Endothelial cell of umbilical vein (primary cell): ENCODE results near the gene TMC4. TPM values are rescaled to one million over a fixed set of nuclear protein-coding genes. Genes with fewer than 3 reads are reported as not detected.

Experiments
- BruUV-seq: library from RNA; stranded (reverse); fragments of 400-500 nt; replicated peaks from 2 replicates; lab custom pipeline; 2021; lab: Mats Ljungman, UMichigan
- CTCF ChIA-PET: fragments of 300-600, 350-600 bp; sonication (Branson Sonifier 250); formaldehyde crosslinking; loops from one replicate; lab custom pipeline; 2021; ENCODE audit warnings: antibody characterized with exemption, inconsistent platforms; lab: Charles Lee
- POLR2A ChIA-PET: fragments of 300-600, 350-600 bp; sonication (Branson Sonifier 250); formaldehyde crosslinking; loops from one replicate; lab custom pipeline; 2021; ENCODE audit warnings: antibody characterized with exemption, inconsistent platforms; lab: Charles Lee
- DNase-seq: peaks from one replicate; pipeline ENCODE4 v3.0.0-alpha.2; 2011; ENCODE audit warnings: low read depth, low spot score
- FAIRE-seq: peaks from 2 replicates; lab custom pipeline; 2011; peaks lifted over from hg19 to GRCh38; lab: Jason Lieb, UNC
- H2AFZ ChIP-seq: 2 replicates; pipeline ENCODE4 v1.6.0; 2012; ENCODE audit warnings: low read depth, low read length, control low read depth, inconsistent platforms
- H3K27ac ChIP-seq: 2 replicates; pipeline ENCODE4 v1.5.1; 2011; ENCODE audit warnings: low read depth, mild to moderate bottlenecking, control low read depth, low read length, moderate library complexity; ENCODE audit not compliant: insufficient read depth
- H3K27me3 ChIP-seq, 2 experiments: 2 replicates each; pipeline versions ENCODE4 v1.6.0 to v1.6.1; 2011; ENCODE audit warnings: low read length in 2 of 2, mixed read lengths in 1 of 2; ENCODE audit not compliant: control insufficient read depth in 2 of 2, insufficient read depth in 2 of 2
- H3K36me3 ChIP-seq, 2 experiments: 2 replicates in 1 of 2; 3 replicates in 1 of 2; pipeline ENCODE4 v1.5.1; 2011; ENCODE audit warnings: low read length in 2 of 2, mild to moderate bottlenecking in 1 of 2, moderate library complexity in 1 of 2; ENCODE audit not compliant: control insufficient read depth in 2 of 2, insufficient read depth in 2 of 2; ENCODE audit errors: extremely low read depth in 1 of 2
- H3K4me1 ChIP-seq: 3 replicates; pipeline ENCODE4 v1.5.1; 2011; ENCODE audit warnings: mild to moderate bottlenecking, low read length; ENCODE audit not compliant: control insufficient read depth, insufficient read depth; ENCODE audit errors: extremely low read depth
- H3K4me2 ChIP-seq: 2 replicates; pipeline ENCODE4 v1.6.1; 2011; ENCODE audit warnings: low read length, control low read depth, mixed read lengths; ENCODE audit not compliant: insufficient read depth
- H3K4me3 ChIP-seq, 3 experiments: fragments of 200-600 bp in 1 of 3; sonication (generic), shearing (Covaris generic) in 1 of 3; replicated peaks in 1 of 3; 2 replicates each; pipeline ENCODE4 v1.5.1; 2011 to 2016; ENCODE audit warnings: control low read depth in 3 of 3, low read length in 3 of 3, mild to moderate bottlenecking in 2 of 3, inconsistent platforms in 1 of 3, low read depth in 1 of 3, moderate library complexity in 1 of 3; ENCODE audit not compliant: insufficient read depth in 1 of 3
- H3K79me2 ChIP-seq: 2 replicates; pipeline ENCODE4 v1.6.0; 2012; ENCODE audit warnings: low read length, inconsistent platforms; ENCODE audit not compliant: control insufficient read depth, insufficient read depth
- H3K9ac ChIP-seq: replicated peaks from 2 replicates; pipeline ENCODE3; 2011; ENCODE audit warnings: low read length, control low read depth; ENCODE audit not compliant: insufficient read depth; ENCODE audit errors: extremely low read depth
- H3K9me1 ChIP-seq: replicated peaks from 3 replicates; pipeline ENCODE4 v1.6.0; 2011; ENCODE audit warnings: mild to moderate bottlenecking, low read length; ENCODE audit not compliant: control insufficient read depth, insufficient read depth; ENCODE audit errors: extremely low read depth
- H3K9me3 ChIP-seq: replicated peaks from 2 replicates; pipeline ENCODE4 v1.5.1; 2012; ENCODE audit warnings: low read length, inconsistent platforms; ENCODE audit not compliant: control insufficient read depth, insufficient read depth
- H4K20me1 ChIP-seq: replicated peaks from 2 replicates; pipeline ENCODE3; 2011; ENCODE audit warnings: mild to moderate bottlenecking, low read length; ENCODE audit not compliant: control insufficient read depth, insufficient read depth; ENCODE audit errors: extremely low read depth
- EZH2 ChIP-seq: IDR thresholded peaks from 2 replicates; pipeline ENCODE4 v1.6.1; 2012; ENCODE audit warnings: borderline replicate concordance, low read depth, mild to moderate bottlenecking, moderate library complexity, low read length, inconsistent platforms; ENCODE audit not compliant: severe bottlenecking
- FOS ChIP-seq: IDR thresholded peaks from 2 replicates; pipeline ENCODE4 v1.6.1; 2011; ENCODE audit warnings: mild to moderate bottlenecking, low read length, moderate library complexity, borderline replicate concordance; ENCODE audit not compliant: insufficient read depth
- GATA2 ChIP-seq: IDR thresholded peaks from 2 replicates; pipeline ENCODE4 v1.7.0; 2011; ENCODE audit warnings: low read depth, mild to moderate bottlenecking, moderate library complexity, mixed read lengths, low read length; ENCODE audit not compliant: insufficient read length, insufficient read depth
- JUN ChIP-seq: IDR thresholded peaks from 2 replicates; pipeline ENCODE4 v1.6.1; 2011; ENCODE audit warnings: borderline replicate concordance, low read depth; ENCODE audit not compliant: insufficient read length, insufficient read depth
- POLR2A ChIP-seq: IDR thresholded peaks from 2 replicates; pipeline ENCODE4 v1.6.1; 2012; ENCODE audit warnings: low read depth, mild to moderate bottlenecking, control low read depth, low read length
- POLR2AphosphoS5 ChIP-seq: IDR thresholded peaks from 2 replicates; pipeline ENCODE4 v1.6.1; 2012; ENCODE audit warnings: low read depth, mild to moderate bottlenecking, control low read depth, low read length, moderate library complexity; ENCODE audit not compliant: insufficient read depth
- dilution Hi-C: fragments of 300-500 bp; cut with MboI; formaldehyde crosslinking; loops from one replicate; pipeline ENCODE4 v1.15.0; 2019; ENCODE audit warnings: low sequenced_read_pairs; ENCODE audit not compliant: extremely low pct_ligation_motif_present
- intact Hi-C: fragments of 100-400 bp; cut with micrococcal nuclease; formaldehyde crosslinking; loops from one replicate; pipeline ENCODE4 v1.10.0; 2022
- polyA plus RNA-seq, 4 experiments: library from polyadenylated mRNA; depleted of rRNA in 3 of 4; stranded (reverse) in 3 of 4; unstranded in 1 of 4; fragments of >200 nt; gene quantifications; 2 replicates each; pipeline versions ENCODE4 v1.2.1 to v1.2.3, GENCODE V29; 2011 to 2012; ENCODE audit warnings: missing spikeins in 1 of 4
- total RNA-seq: library from RNA; stranded (reverse); gene quantifications from 2 replicates; pipeline ENCODE4 v1.2.3, GENCODE V29; 2021

The TMC4 gene
- total and polyA plus RNA-seq, 2 donors (not counting 3 experiments of a cell fraction or from before 2014, with no cell fraction given), result 0.71 to 1.7 TPM

- Histone ChIP-seq H3K27ac (no peak overlapping the region), H3K4me3 (no peak overlapping the region), H3K9me3 (no peaks in the 10 kb centered on the region), H3K4me2 (no peak overlapping the region), H3K79me2 (no peaks in the 10 kb centered on the region), H3K4me1 (no peaks in the 10 kb centered on the region), H3K27me3 (no peaks in the 10 kb centered on the region), H4K20me1 (no peaks in the 10 kb centered on the region), H2AFZ (no peak overlapping the region), H3K9me1 (no peaks in the 10 kb centered on the region), H3K9ac (no peak overlapping the region), H3K36me3 (peaks cover 15 to 73% of the 10 kb centered on the region in 2 experiments)
- FAIRE-seq (no peak), DNase-seq (no peak)
- POLR2A ChIA-PET, result interaction anchor here (1.5 kb wide), 1 partner anchor 14 kb away, joined by 7 read pairs; the partner anchor contains the start of gene CNOT3
- CTCF ChIA-PET, result no interaction called here
- no peak for TF ChIP-seq EZH2
- TF ChIP-seq POLR2A, result no peak
- no peak for TF ChIP-seq GATA2
- no peak for TF ChIP-seq JUN
- TF ChIP-seq FOS, result no peak
- dilution Hi-C loops (no loop called here), intact Hi-C loops (no loop called here)
- BruUV-seq, result no TSS peak
Observed at GRCh38 chr19:54151362-54152035, 21.5 kb downstream of the TMC4 start.

GRCh38 chr19:54149021-54149812 is 23.7 kb downstream of the TMC4 start:
- Histone ChIP-seq H3K27me3 (no peaks in the 10 kb centered on the region), H3K4me3 (no peak overlapping the region), H3K9ac (no peak overlapping the region), H4K20me1 (no peaks in the 10 kb centered on the region), H3K4me1 (no peaks in the 10 kb centered on the region), H3K9me1 (no peaks in the 10 kb centered on the region), H3K4me2 (no peak overlapping the region), H2AFZ (no peak overlapping the region), H3K9me3 (no peaks in the 10 kb centered on the region), H3K27ac (peak overlapping the region; percentile 10), H3K36me3 (peaks cover 19 to 79% of the 10 kb centered on the region in 2 experiments), H3K79me2 (no peaks in the 10 kb centered on the region)
- peak; percentile 66 for FAIRE-seq
- dilution Hi-C loops (no loop called here), intact Hi-C loops (loop anchor here (1.0 kb wide), 1 partner anchor 10 kb away; the partner anchor contains the start of gene LENG1)
- ChIA-PET POLR2A (interaction anchor here (0.6 kb wide), 1 partner anchor 12 kb away, joined by 3 read pairs; no protein-coding TSS in a partner anchor), CTCF (interaction anchor here (0.6 to 2.1 kb wide), 3 partner anchors 12 to 124 kb away, joined by 3 to 6 read pairs (median 3); partner anchors contain the start of gene CNOT3)
- peak; percentile 82 for DNase-seq
- TF ChIP-seq POLR2AphosphoS5 (peak; percentile 73), POLR2A (peak; percentile 53), JUN (no peak)
- BruUV-seq, result no TSS peak
